Ascending aorta (tissue), 2 donors: Measurements from ENCODE around the gene SNX9. TPM values are rescaled to one million over a fixed set of nuclear protein-coding genes. Genes with fewer than 3 reads are reported as not detected.
"Not testable (repeated sequence)": the region's sequence is repeated elsewhere in the genome, so short reads cannot be mapped to it uniquely, and the experiment has no call there.

ENCODE experiments used
- DNase-seq, 2 donors: peaks; one replicate each; pipeline ENCODE4 v3.0.0-alpha.2; 2019; ENCODE audit warnings: low spot score in 2 of 2
- H3K27ac ChIP-seq, 2 donors: fragments of 200-600 bp; sonication (generic); one replicate each; pipeline ENCODE4 v1.5.1; 2016 to 2017; ENCODE audit warnings: mild to moderate bottlenecking in 1 of 2
- H3K27me3 ChIP-seq: fragments of 200-600 bp; sonication (generic); one replicate; pipeline ENCODE4 v1.5.1; 2017
- H3K36me3 ChIP-seq, 2 donors: fragments of 200-600 bp; sonication (generic); one replicate each; pipeline ENCODE4 v1.5.1; 2016
- H3K4me1 ChIP-seq, 2 donors: fragments of 200-600 bp; sonication (generic); one replicate each; pipeline ENCODE4 v1.5.1; 2016 to 2017; ENCODE audit warnings: mild to moderate bottlenecking in 1 of 2
- H3K4me3 ChIP-seq, 2 donors: fragments of 200-600 bp; sonication (generic); one replicate each; pipeline ENCODE4 v1.5.1; 2016 to 2017; ENCODE audit warnings: mild to moderate bottlenecking in 1 of 2
- H3K9me3 ChIP-seq, 2 donors: fragments of 200-600 bp; sonication (generic); one replicate each; pipeline ENCODE4 v1.5.1; 2016
- CTCF ChIP-seq, 3 experiments: fragments of 200-600 bp in 2 of 3; fragments of 450-650 bp in 1 of 3; sonication (generic) in 2 of 3; IDR thresholded peaks; one replicate each; pipeline ENCODE4 v1.5.1; 2016 to 2019; ENCODE audit warnings: antibody characterized with exemption in 3 of 3, mild to moderate bottlenecking in 1 of 3, moderate library complexity in 1 of 3
- intact Hi-C: fragments of 100-400 bp; cut with DNase I; formaldehyde crosslinking; loops from one replicate; pipeline ENCODE4 v1.15.1; 2023
- total RNA-seq: library from RNA; depleted of rRNA; stranded (reverse); fragments of >200 nt; gene quantifications from one replicate; pipeline ENCODE4 v1.1.0, GENCODE V29; 2016

SNX9 gene
- total RNA-seq, 1 donor from 2014 or later = 55.2 TPM

DNA sequence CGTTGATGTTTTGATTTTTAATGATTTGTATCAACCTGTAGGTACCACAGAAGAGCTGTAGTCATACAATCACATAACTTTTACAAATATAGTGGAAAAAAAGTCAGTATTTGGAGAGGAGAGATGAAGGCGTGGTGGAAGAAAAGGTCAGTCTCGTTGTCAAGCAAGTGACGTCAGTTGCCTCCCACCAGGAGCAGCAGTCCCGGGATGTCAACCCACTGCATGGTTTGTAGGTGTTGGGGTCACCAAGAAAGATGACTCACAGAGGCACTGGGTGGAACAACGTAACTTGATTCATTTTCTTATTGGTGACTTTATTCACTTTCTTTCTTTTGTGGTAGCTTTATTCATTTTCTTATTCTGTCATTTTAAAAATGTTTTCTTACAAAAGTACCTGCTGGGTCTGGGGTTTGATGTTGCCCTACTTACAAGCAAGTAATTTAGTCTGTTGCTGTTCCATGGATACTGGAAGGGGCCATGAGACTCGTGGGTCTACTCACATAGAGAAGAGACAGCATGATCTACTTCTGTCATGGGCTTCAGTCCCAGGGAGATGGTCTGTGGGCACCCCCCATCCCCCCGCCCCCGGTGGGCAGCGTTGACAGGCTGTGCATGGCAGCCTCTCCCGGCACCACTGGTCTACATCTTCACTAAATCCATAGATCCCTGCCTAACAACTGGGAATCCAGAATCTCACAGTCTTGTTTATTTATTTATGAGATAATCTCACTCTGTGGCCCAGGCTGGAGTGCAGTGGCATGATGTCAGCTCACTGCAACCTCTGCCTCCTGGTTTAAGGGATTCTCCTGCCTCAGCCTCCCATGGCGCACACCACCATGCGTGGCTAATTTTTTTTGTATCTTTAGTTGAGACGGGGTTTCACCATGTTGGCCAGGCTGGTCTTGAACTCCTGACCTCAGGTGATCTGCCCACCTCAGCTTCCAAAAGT, 122.2 kb downstream of the SNX9 start:
- intact Hi-C loops = no loop called here
- no peaks in the 10 kb centered on the region for H3K9me3 ChIP-seq
- TF ChIP-seq CTCF (IDR thresholded peaks at IDR 0.05) = no peak
- H3K36me3 ChIP-seq = peaks cover 52 to 57% of the 10 kb centered on the region in 2 donors
- H3K27ac ChIP-seq = no peak overlapping the region
- DNase-seq = no peak
- H3K4me3 ChIP-seq = no peak overlapping the region
- no peaks in the 10 kb centered on the region for H3K4me1 ChIP-seq
- H3K27me3 ChIP-seq = no peaks in the 10 kb centered on the region

- H3K27ac ChIP-seq = no peak overlapping the region
- H3K36me3 ChIP-seq = peaks cover 43 to 48% of the 10 kb centered on the region in 2 donors
- no peaks in the 10 kb centered on the region for H3K4me1 ChIP-seq
- no peak for DNase-seq
- no peak for TF ChIP-seq CTCF (IDR thresholded peaks at IDR 0.05)
- H3K4me3 ChIP-seq = no peak overlapping the region
- intact Hi-C loops = no loop called here
- no peaks in the 10 kb centered on the region for H3K27me3 ChIP-seq
- H3K9me3 ChIP-seq = no peaks in the 10 kb centered on the region
Observed at GRCh38 chr6:157946053-157946617, 123.1 kb downstream of the SNX9 start.

GRCh38 chr6:157946865-157947532, 124.0 kb downstream of the SNX9 start:
- no peak overlapping the region for H3K4me3 ChIP-seq
- no peaks in the 10 kb centered on the region for H3K9me3 ChIP-seq
- intact Hi-C loops = no loop called here
- no peak overlapping the region for H3K27ac ChIP-seq
- H3K27me3 ChIP-seq = no peaks in the 10 kb centered on the region
- H3K36me3 ChIP-seq = peaks cover 37 to 40% of the 10 kb centered on the region in 2 donors
- peak in 1 of 3 experiments; percentile 15 for TF ChIP-seq CTCF (IDR thresholded peaks at IDR 0.05)
- H3K4me1 ChIP-seq = no peaks in the 10 kb centered on the region
- DNase-seq = no peak

GRCh38 chr6:157950899-157951298, 127.9 kb downstream of the SNX9 start:
- H3K4me1 ChIP-seq, DNase-seq, H3K9me3 ChIP-seq, H3K27me3 ChIP-seq, H3K4me3 ChIP-seq, intact Hi-C loops, H3K27ac ChIP-seq, H3K36me3 ChIP-seq: not testable (repeated sequence)

GRCh38 chr6:157951828-157952227, 128.8 kb downstream of the SNX9 start:
- no peak for TF ChIP-seq CTCF (IDR thresholded peaks at IDR 0.05)
- no peaks in the 10 kb centered on the region for H3K27me3 ChIP-seq
- H3K27ac ChIP-seq = no peak overlapping the region
- no peaks in the 10 kb centered on the region for H3K4me1 ChIP-seq
- intact Hi-C loops = no loop called here
- no peak overlapping the region for H3K4me3 ChIP-seq
- DNase-seq = no peak
- no peaks in the 10 kb centered on the region for H3K9me3 ChIP-seq
- H3K36me3 ChIP-seq = no peaks in the 10 kb centered on the region
